K562 (cell line): Measurements from ENCODE around the gene STK11. TPM values are rescaled to one million over a fixed set of nuclear protein-coding genes. Genes with fewer than 3 reads are reported as not detected.
A peak's percentile ranks its signal among the peaks of the same experiment; 100 is the strongest.

Experiments used
- BACH1 ChIP-seq: fragments of 200-800 bp; sonication (Bioruptor generic); IDR thresholded peaks from 2 replicates; pipeline ENCODE4 v1.6.1; 2016; ENCODE audit warnings: missing genetic modification characterization, missing compliant biosample characterization
- CBX5 ChIP-seq: IDR thresholded peaks from 2 replicates; pipeline ENCODE4 v1.6.1; 2014; ENCODE audit warnings: low read depth, borderline replicate concordance
- CREB1 ChIP-seq, 2 experiments: sonication (generic) in 1 of 2; formaldehyde crosslinking in 1 of 2; IDR thresholded peaks; 2 replicates each; pipeline versions ENCODE4 v1.6.1 to v1.8.0; 2012 to 2022; ENCODE audit warnings: inconsistent platforms in 1 of 2, mild to moderate bottlenecking in 1 of 2, missing genetic modification reagents in 1 of 2, moderate library complexity in 1 of 2
- FOXM1 ChIP-seq, 2 experiments: fragments of 450-650 bp in 1 of 2; sonication (generic) in 1 of 2; formaldehyde crosslinking in 1 of 2; IDR thresholded peaks; 2 replicates each; pipeline versions ENCODE4 v1.6.1 to v1.9.0; 2017 to 2022; ENCODE audit warnings: low read depth in 2 of 2, mild to moderate bottlenecking in 2 of 2, missing genetic modification reagents in 1 of 2, moderate library complexity in 1 of 2
- HMG20B ChIP-seq: fragments of 250-450 bp; sonication (Bioruptor Pico); IDR thresholded peaks from 2 replicates; pipeline ENCODE4 v1.5.0; 2021; ENCODE audit warnings: mild to moderate bottlenecking
- HMGN3 ChIP-seq: IDR thresholded peaks from 2 replicates; pipeline ENCODE4 v1.6.1; 2011; ENCODE audit warnings: borderline replicate concordance, low read depth, mild to moderate bottlenecking, mixed read lengths, low read length; ENCODE audit not compliant: insufficient read length; ENCODE audit errors: extremely low read depth
- LARP7 ChIP-seq: fragments of 450-650 bp; IDR thresholded peaks from 2 replicates; pipeline ENCODE4 v1.6.1; 2016
- NFYB ChIP-seq: IDR thresholded peaks from 2 replicates; pipeline ENCODE4 v1.6.1; 2011; ENCODE audit warnings: mild to moderate bottlenecking, moderate library complexity; ENCODE audit not compliant: insufficient read length; ENCODE audit errors: extremely low read depth
- NR2F6 ChIP-seq: fragments of 450-650 bp; formaldehyde crosslinking; IDR thresholded peaks from 2 replicates; pipeline ENCODE4 v1.4.0; 2020; ENCODE audit warnings: mild to moderate bottlenecking
- RBBP5 ChIP-seq: fragments of 200-600 bp; sonication (generic); IDR thresholded peaks from 2 replicates; pipeline ENCODE4 v1.6.1; 2012; ENCODE audit warnings: borderline replicate concordance, mild to moderate bottlenecking, low read length, control low read depth, inconsistent platforms; ENCODE audit not compliant: insufficient read depth, poor library complexity, severe bottlenecking
- SIX5 ChIP-seq, 2 experiments: IDR thresholded peaks; 2 replicates each; pipeline ENCODE4 v1.6.1; 2011; ENCODE audit warnings: low read length in 2 of 2, borderline replicate concordance in 1 of 2, low read depth in 1 of 2, mild to moderate bottlenecking in 1 of 2, moderate library complexity in 1 of 2; ENCODE audit not compliant: insufficient read depth in 1 of 2
- SLC30A9 ChIP-seq: fragments of 250-450 bp; sonication (Bioruptor Pico); IDR thresholded peaks from 2 replicates; pipeline ENCODE4 v1.8.0; 2022; ENCODE audit warnings: mild to moderate bottlenecking, moderate library complexity
- TCFL5 ChIP-seq: fragments of 250-450 bp; sonication (Bioruptor Pico); conservative IDR thresholded peaks from 2 replicates; pipeline ENCODE4 v1.6.1; 2021; ENCODE audit warnings: mild to moderate bottlenecking, moderate library complexity, matching md5 sums
- ZKSCAN1 ChIP-seq: fragments of 150-350 bp; IDR thresholded peaks from 2 replicates; pipeline ENCODE4 v1.6.1; 2016; ENCODE audit warnings: low read depth, low read length
- ZNF263 ChIP-seq: sonication (generic); formaldehyde crosslinking; IDR thresholded peaks from 2 replicates; pipeline ENCODE4 v1.8.0; 2022; ENCODE audit warnings: mild to moderate bottlenecking, missing genetic modification reagents, borderline replicate concordance
- ZNF695 ChIP-seq: fragments of 450-650 bp; formaldehyde crosslinking; IDR thresholded peaks from 2 replicates; pipeline ENCODE4 v1.4.0; 2020; ENCODE audit warnings: mild to moderate bottlenecking, moderate library complexity
- ZNF75A ChIP-seq: fragments of 450-650 bp; formaldehyde crosslinking; IDR thresholded peaks from 2 replicates; pipeline ENCODE4 v1.4.0; 2020; ENCODE audit warnings: mild to moderate bottlenecking
- polyA plus RNA-seq, 8 experiments: library from polyadenylated mRNA; depleted of rRNA in 4 of 8; stranded (reverse) in 5 of 8; unstranded in 3 of 8; fragments of >200 nt; fragmentation: Nextera tagmentation in 2 of 8; fragmentation: Illumina TruSeq in 1 of 8; extraction: Ambion mirVana in 2 of 8; extraction: Trizol in 1 of 8; gene quantifications; 2 replicates each; pipeline versions ENCODE4 v1.2.1 to v1.2.3, GENCODE V29; 2011 to 2014; ENCODE audit warnings: inconsistent platforms in 1 of 8, missing spikeins in 1 of 8
- total RNA-seq, 7 experiments: library from RNA; depleted of rRNA in 6 of 7; stranded (reverse); fragments of >200 nt in 6 of 7; fragmentation: Illumina TruSeq in 2 of 7; extraction: Trizol in 2 of 7; gene quantifications; 2 replicates each; pipeline versions ENCODE4 v1.2.1 to v1.2.3, GENCODE V29; 2011 to 2021; ENCODE audit warnings: low replicate concordance in 1 of 7
- TF ChIP-seq, protein P1 (sequence below), 2 experiments: fragments of 450-650 bp in 1 of 2; sonication (generic) in 1 of 2; formaldehyde crosslinking in 1 of 2; IDR thresholded peaks; 2 replicates each; pipeline versions ENCODE4 v1.7.1 to v1.9.0; 2016 to 2022; ENCODE audit warnings: inconsistent platforms in 1 of 2, mild to moderate bottlenecking in 1 of 2, missing genetic modification reagents in 1 of 2
- TF ChIP-seq, protein P2 (sequence below): sonication (generic); formaldehyde crosslinking; IDR thresholded peaks from 2 replicates; pipeline ENCODE4 v1.8.0; 2022; ENCODE audit warnings: missing genetic modification reagents, mild to moderate bottlenecking, borderline replicate concordance

STK11 gene
- total and polyA plus RNA-seq, 9 of the 15 experiments (the other 6 are each of a cell fraction or from before 2014, with no cell fraction given) = 0.15 to 96.5 (median 31.7) TPM

DNA sequence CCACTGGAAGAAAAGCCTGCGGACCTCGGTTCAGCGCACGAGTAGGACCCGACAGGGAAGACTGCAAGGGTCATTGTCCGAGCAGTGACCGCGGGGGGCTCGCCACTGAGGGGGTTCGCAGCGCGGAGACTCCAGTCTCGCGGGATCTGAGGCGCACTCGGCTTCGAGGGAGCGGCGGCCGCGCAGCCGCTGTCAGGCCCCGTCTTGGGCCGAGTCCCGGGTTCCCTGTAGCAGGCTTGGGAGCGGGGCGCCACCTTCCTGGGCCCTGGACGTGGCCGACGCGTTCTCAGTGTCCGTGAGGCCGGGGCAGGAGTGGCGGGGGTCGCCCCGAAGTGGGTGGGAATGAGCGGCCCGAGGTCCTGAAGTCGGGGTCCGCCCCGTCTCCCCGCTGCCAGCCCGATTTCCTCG is 69.3 kb downstream of the STK11 start (continued):
- TF ChIP-seq, protein P1, sequence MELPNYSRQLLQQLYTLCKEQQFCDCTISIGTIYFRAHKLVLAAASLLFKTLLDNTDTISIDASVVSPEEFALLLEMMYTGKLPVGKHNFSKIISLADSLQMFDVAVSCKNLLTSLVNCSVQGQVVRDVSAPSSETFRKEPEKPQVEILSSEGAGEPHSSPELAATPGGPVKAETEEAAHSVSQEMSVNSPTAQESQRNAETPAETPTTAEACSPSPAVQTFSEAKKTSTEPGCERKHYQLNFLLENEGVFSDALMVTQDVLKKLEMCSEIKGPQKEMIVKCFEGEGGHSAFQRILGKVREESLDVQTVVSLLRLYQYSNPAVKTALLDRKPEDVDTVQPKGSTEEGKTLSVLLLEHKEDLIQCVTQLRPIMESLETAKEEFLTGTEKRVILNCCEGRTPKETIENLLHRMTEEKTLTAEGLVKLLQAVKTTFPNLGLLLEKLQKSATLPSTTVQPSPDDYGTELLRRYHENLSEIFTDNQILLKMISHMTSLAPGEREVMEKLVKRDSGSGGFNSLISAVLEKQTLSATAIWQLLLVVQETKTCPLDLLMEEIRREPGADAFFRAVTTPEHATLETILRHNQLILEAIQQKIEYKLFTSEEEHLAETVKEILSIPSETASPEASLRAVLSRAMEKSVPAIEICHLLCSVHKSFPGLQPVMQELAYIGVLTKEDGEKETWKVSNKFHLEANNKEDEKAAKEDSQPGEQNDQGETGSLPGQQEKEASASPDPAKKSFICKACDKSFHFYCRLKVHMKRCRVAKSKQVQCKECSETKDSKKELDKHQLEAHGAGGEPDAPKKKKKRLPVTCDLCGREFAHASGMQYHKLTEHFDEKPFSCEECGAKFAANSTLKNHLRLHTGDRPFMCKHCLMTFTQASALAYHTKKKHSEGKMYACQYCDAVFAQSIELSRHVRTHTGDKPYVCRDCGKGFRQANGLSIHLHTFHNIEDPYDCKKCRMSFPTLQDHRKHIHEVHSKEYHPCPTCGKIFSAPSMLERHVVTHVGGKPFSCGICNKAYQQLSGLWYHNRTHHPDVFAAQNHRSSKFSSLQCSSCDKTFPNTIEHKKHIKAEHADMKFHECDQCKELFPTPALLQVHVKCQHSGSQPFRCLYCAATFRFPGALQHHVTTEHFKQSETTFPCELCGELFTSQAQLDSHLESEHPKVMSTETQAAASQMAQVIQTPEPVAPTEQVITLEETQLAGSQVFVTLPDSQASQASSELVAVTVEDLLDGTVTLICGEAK (IDR thresholded peaks at IDR 0.05) = no peak
- TF ChIP-seq, protein P1 (CRISPR knock-in tag; IDR thresholded peaks at IDR 0.05) = no peak
- TF ChIP-seq BACH1 (tag) = no peak
- TF ChIP-seq NR2F6 (CRISPR knock-in tag) = no peak
- TF ChIP-seq, protein P2, sequence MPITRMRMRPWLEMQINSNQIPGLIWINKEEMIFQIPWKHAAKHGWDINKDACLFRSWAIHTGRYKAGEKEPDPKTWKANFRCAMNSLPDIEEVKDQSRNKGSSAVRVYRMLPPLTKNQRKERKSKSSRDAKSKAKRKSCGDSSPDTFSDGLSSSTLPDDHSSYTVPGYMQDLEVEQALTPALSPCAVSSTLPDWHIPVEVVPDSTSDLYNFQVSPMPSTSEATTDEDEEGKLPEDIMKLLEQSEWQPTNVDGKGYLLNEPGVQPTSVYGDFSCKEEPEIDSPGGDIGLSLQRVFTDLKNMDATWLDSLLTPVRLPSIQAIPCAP (CRISPR knock-in tag) = no peak
- no peak for TF ChIP-seq TCFL5 (CRISPR knock-in tag)
- TF ChIP-seq FOXM1 (IDR thresholded peaks at IDR 0.05; ENCODE audit: low read depth) = no peak
- TF ChIP-seq FOXM1 (CRISPR knock-in tag; IDR thresholded peaks at IDR 0.05; ENCODE audit: low read depth) = no peak
- peak; percentile 27 for TF ChIP-seq HMGN3
- no peak for TF ChIP-seq RBBP5
- TF ChIP-seq ZKSCAN1 = no peak
- TF ChIP-seq SIX5 (IDR thresholded peaks at IDR 0.05; ENCODE audit: borderline replicate concordance in 1 of 2, insufficient read depth in 1 of 2, low read depth in 1 of 2, low read length in 2 of 2) = no peak
- TF ChIP-seq SLC30A9 = no peak
- no peak for TF ChIP-seq LARP7
- TF ChIP-seq HMG20B = no peak; the same call in 1 of the 2 replicates
- TF ChIP-seq CREB1 (IDR thresholded peaks at IDR 0.05) = no peak
- no peak for TF ChIP-seq CREB1 (CRISPR knock-in tag; IDR thresholded peaks at IDR 0.05)
- TF ChIP-seq ZNF263 (CRISPR knock-in tag) = no peak
- no peak for TF ChIP-seq NFYB
- TF ChIP-seq ZNF75A (CRISPR knock-in tag) = no peak
- TF ChIP-seq ZNF695 = no peak
- TF ChIP-seq CBX5 = no peak
